Measurements from ENCODE around the gene LETM1. TPM values are rescaled to one million over a fixed set of nuclear protein-coding genes. Genes with fewer than 3 reads are reported as not detected.
A peak's percentile ranks its signal among the peaks of the same experiment; 100 is the strongest.

The LETM1 gene
- total RNA-seq, 1 donor from 2014 or later = 16.9 TPM

- no peak overlapping the region for H3K27ac Mint-ChIP-seq
- no peaks in the 10 kb centered on the region for H3K36me3 ChIP-seq
- no peak overlapping the region for H3K27ac ChIP-seq
- H3K4me1 Mint-ChIP-seq = peaks cover 35% of the 10 kb centered on the region
- peaks cover 22% of the 10 kb centered on the region for H3K27me3 ChIP-seq
- peaks cover 64% of the 10 kb centered on the region for H3K4me1 ChIP-seq
- peaks cover 9% of the 10 kb centered on the region for H3K27me3 Mint-ChIP-seq (ENCODE audit: insufficient read depth, low read depth)
- H3K4me2 ChIP-seq = peak overlapping the region; percentile 51
- H3K79me2 ChIP-seq (ENCODE audit: low read depth) = no peaks in the 10 kb centered on the region
- peaks cover 39% of the 10 kb centered on the region for H4K20me1 ChIP-seq (ENCODE audit: low read depth)
- H3K36me3 Mint-ChIP-seq = no peaks in the 10 kb centered on the region
- TF ChIP-seq EZH2 (IDR thresholded peaks at IDR 0.05) = no peak
- TF ChIP-seq CTCF (IDR thresholded peaks at IDR 0.05) = no peak
- no peak for TF ChIP-seq EZH2phosphoT487 (IDR thresholded peaks at IDR 0.05)
- no peak overlapping the region for H3K9ac ChIP-seq
- no peaks in the 10 kb centered on the region for H3K9me3 ChIP-seq (ENCODE audit: low read depth)
- H3F3A ChIP-seq (ENCODE audit: low read depth) = peaks cover 19% of the 10 kb centered on the region
- no peak overlapping the region for H3K4me3 ChIP-seq
- no peak for DNase-seq (ENCODE audit: low spot score)
- no peak overlapping the region for H3K4me3 Mint-ChIP-seq
- H2AFZ ChIP-seq (replicated peaks) = no peak overlapping the region
- no peaks in the 10 kb centered on the region for H3K9me3 Mint-ChIP-seq
Observed at GRCh38 chr4:1771555-1772305, 84.2 kb downstream of the LETM1 start.

- TF ChIP-seq EZH2phosphoT487 (IDR thresholded peaks at IDR 0.05) (no peak), CTCF (IDR thresholded peaks at IDR 0.05) (no peak), EZH2 (IDR thresholded peaks at IDR 0.05) (no peak)
- Histone ChIP-seq H2AFZ (replicated peaks) (no peak overlapping the region), H3K4me3 (no peak overlapping the region), H4K20me1 (ENCODE audit: low read depth) (peaks cover 48% of the 10 kb centered on the region), H3K9ac (no peak overlapping the region), H3K9me3 (ENCODE audit: low read depth) (no peaks in the 10 kb centered on the region), H3F3A (ENCODE audit: low read depth) (peaks cover 24% of the 10 kb centered on the region), H3K36me3 (no peaks in the 10 kb centered on the region), H3K79me2 (ENCODE audit: low read depth) (no peaks in the 10 kb centered on the region), H3K4me2 (peak overlapping the region; percentile 51), H3K27ac (no peak overlapping the region), H3K27me3 (peaks cover 22% of the 10 kb centered on the region), H3K4me1 (peaks cover 64% of the 10 kb centered on the region)
- peaks cover 29% of the 10 kb centered on the region for H3K4me1 Mint-ChIP-seq
- H3K36me3 Mint-ChIP-seq = no peaks in the 10 kb centered on the region
- no peak overlapping the region for H3K27ac Mint-ChIP-seq
- no peak overlapping the region for H3K4me3 Mint-ChIP-seq
- H3K9me3 Mint-ChIP-seq = no peaks in the 10 kb centered on the region
- no peak for DNase-seq (ENCODE audit: low spot score)
- peaks cover 9% of the 10 kb centered on the region for H3K27me3 Mint-ChIP-seq (ENCODE audit: insufficient read depth, low read depth)
Observed at GRCh38 chr4:1770791-1771231, 85.1 kb downstream of the LETM1 start.

- Histone ChIP-seq H3K36me3 (no peaks in the 10 kb centered on the region), H3K4me3 (no peak overlapping the region), H3K4me2 (peak overlapping the region; percentile 51), H3K27ac (no peak overlapping the region), H3K9me3 (ENCODE audit: low read depth) (no peaks in the 10 kb centered on the region), H3K79me2 (ENCODE audit: low read depth) (no peaks in the 10 kb centered on the region), H3K4me1 (peaks cover 62% of the 10 kb centered on the region), H3K9ac (no peak overlapping the region), H2AFZ (replicated peaks) (no peak overlapping the region), H3K27me3 (peaks cover 22% of the 10 kb centered on the region), H3F3A (ENCODE audit: low read depth) (peaks cover 30% of the 10 kb centered on the region), H4K20me1 (ENCODE audit: low read depth) (peaks cover 53% of the 10 kb centered on the region)
- H3K27ac Mint-ChIP-seq = no peak overlapping the region
- TF ChIP-seq EZH2phosphoT487 (IDR thresholded peaks at IDR 0.05) (peak; percentile 68), CTCF (IDR thresholded peaks at IDR 0.05) (no peak), EZH2 (IDR thresholded peaks at IDR 0.05) (no peak)
- H3K36me3 Mint-ChIP-seq = no peaks in the 10 kb centered on the region
- H3K4me1 Mint-ChIP-seq = peaks cover 25% of the 10 kb centered on the region
- H3K9me3 Mint-ChIP-seq = no peaks in the 10 kb centered on the region
- peak; percentile 90 for DNase-seq (ENCODE audit: low spot score)
- H3K4me3 Mint-ChIP-seq = no peak overlapping the region
- peaks cover 10% of the 10 kb centered on the region for H3K27me3 Mint-ChIP-seq (ENCODE audit: insufficient read depth, low read depth)
Observed at GRCh38 chr4:1770245-1770644, 85.7 kb downstream of the LETM1 start.

Measured in neural progenitor cell (in vitro differentiated cells).